Activated T-helper 2 cell treated with anti-CD3 and anti-CD28 coated beads, Interferon-gamma antibody, Interleukin-2, Interleukin-4, amounts not matched to agents 10 μg/mL and 5 μg/mL and 100 μg/mL, durations not matched to agents 14 hours and 24 hours and 36 hours (primary cell): ENCODE data around the gene ID1. TPM values are rescaled to one million over a fixed set of nuclear protein-coding genes. Genes with fewer than 3 reads are reported as not detected.
"Not testable (repeated sequence)": the region's sequence is repeated elsewhere in the genome, so short reads cannot be mapped to it uniquely, and the experiment has no call there.

ENCODE experiments used
- DNase-seq: peaks from one replicate; pipeline ENCODE4 v3.0.0; 2021; ENCODE audit warnings: low spot score
- H3K27ac Mint-ChIP-seq: one replicate; pipeline ENCODE4 v1.8.0; 2021; ENCODE audit warnings: mixed read lengths
- H3K27me3 Mint-ChIP-seq: one replicate; pipeline ENCODE4 v1.8.0; 2021; ENCODE audit warnings: low read depth, mixed read lengths
- H3K36me3 Mint-ChIP-seq: one replicate; pipeline ENCODE4 v1.8.0; 2021; ENCODE audit warnings: low read depth, mixed read lengths
- H3K4me1 Mint-ChIP-seq: one replicate; pipeline ENCODE4 v1.8.0; 2021; ENCODE audit warnings: low read depth, mixed read lengths
- H3K4me3 Mint-ChIP-seq: one replicate; pipeline ENCODE4 v1.8.0; 2021; ENCODE audit warnings: low read depth, mild to moderate bottlenecking, moderate library complexity, mixed read lengths
- H3K9me3 Mint-ChIP-seq: one replicate; pipeline ENCODE4 v1.8.0; 2021; ENCODE audit warnings: mixed read lengths
- intact Hi-C: fragments of 100-400 bp; cut with micrococcal nuclease; formaldehyde crosslinking; loops from one replicate; pipeline ENCODE4 v1.15.1; 2023
- total RNA-seq: library from RNA; stranded (reverse); gene quantifications from 2 replicates; pipeline ENCODE4 v1.2.3, GENCODE V29; 2022

Gene ID1
- total RNA-seq, 1 donor from 2014 or later = 1.5 TPM

- no peaks in the 10 kb centered on the region for H3K9me3 Mint-ChIP-seq
- H3K27ac Mint-ChIP-seq = no peak overlapping the region
- intact Hi-C loops = loop anchor here (1.0 kb wide), 1 partner anchor 45 kb away; no protein-coding TSS in a partner anchor
- peaks cover 20% of the 10 kb centered on the region for H3K4me1 Mint-ChIP-seq
- no peak for DNase-seq
- H3K27me3 Mint-ChIP-seq = no peaks in the 10 kb centered on the region
- no peak overlapping the region for H3K4me3 Mint-ChIP-seq
- H3K36me3 Mint-ChIP-seq = peaks cover 50% of the 10 kb centered on the region
Measured at GRCh38 chr20:31568773-31569162, 36.3 kb upstream of the ID1 start.

- Mint-ChIP-seq H3K36me3 (peaks cover 44% of the 10 kb centered on the region), H3K27me3 (no peaks in the 10 kb centered on the region), H3K27ac (no peak overlapping the region), H3K9me3 (no peaks in the 10 kb centered on the region), H3K4me3 (no peak overlapping the region), H3K4me1 (peaks cover 24% of the 10 kb centered on the region)
- peak; percentile 39 for DNase-seq
- intact Hi-C loops = loop anchor here (1.0 to 5.0 kb wide), 2 partner anchors 44 to 153 kb away; partner anchors contain the start of gene BCL2L1
Measured at GRCh38 chr20:31569163-31570020, 35.7 kb upstream of the ID1 start.

GRCh38 chr20:31570021-31570463 lies 35.0 kb upstream of the ID1 start:
- peaks cover 24% of the 10 kb centered on the region for H3K4me1 Mint-ChIP-seq
- no peaks in the 10 kb centered on the region for H3K27me3 Mint-ChIP-seq
- DNase-seq = no peak
- no peak overlapping the region for H3K27ac Mint-ChIP-seq
- H3K9me3 Mint-ChIP-seq = no peaks in the 10 kb centered on the region
- intact Hi-C loops = loop anchor here (5.0 kb wide), 1 partner anchor 152 kb away; the partner anchor contains the start of gene BCL2L1
- H3K4me3 Mint-ChIP-seq = no peak overlapping the region
- peaks cover 42% of the 10 kb centered on the region for H3K36me3 Mint-ChIP-seq

- Mint-ChIP-seq H3K4me3 (peak overlapping the region; percentile 37), H3K27ac (peak overlapping the region; percentile 22), H3K4me1 (peaks cover 24% of the 10 kb centered on the region), H3K36me3 (peaks cover 38% of the 10 kb centered on the region), H3K9me3 (no peaks in the 10 kb centered on the region), H3K27me3 (no peaks in the 10 kb centered on the region)
- intact Hi-C loops = loop anchor here (5.0 kb wide), 1 partner anchor 151 kb away; the partner anchor contains the start of gene BCL2L1
- no peak for DNase-seq
Measured at GRCh38 chr20:31570735-31571617, 34.1 kb upstream of the ID1 start.

GRCh38 chr20:31572042-31572700 lies 32.9 kb upstream of the ID1 start:
- H3K4me3 Mint-ChIP-seq = peak overlapping the region; percentile 81
- intact Hi-C loops = loop anchor here (2.0 to 5.0 kb wide), 2 partner anchors 33 to 150 kb away; partner anchors contain the start of genes BCL2L1 and ID1
- no peaks in the 10 kb centered on the region for H3K9me3 Mint-ChIP-seq
- H3K36me3 Mint-ChIP-seq = peaks cover 29% of the 10 kb centered on the region
- DNase-seq = no peak
- H3K4me1 Mint-ChIP-seq = peaks cover 20% of the 10 kb centered on the region
- H3K27me3 Mint-ChIP-seq = no peaks in the 10 kb centered on the region
- H3K27ac Mint-ChIP-seq = peak overlapping the region; percentile 80

- H3K36me3 Mint-ChIP-seq = peaks cover 21% of the 10 kb centered on the region
- peak overlapping the region; percentile 83 for H3K4me3 Mint-ChIP-seq
- intact Hi-C loops = loop anchor here (2.0 to 5.0 kb wide), 2 partner anchors 32 to 149 kb away; partner anchors contain the start of genes BCL2L1 and ID1
- peak; percentile 77 for DNase-seq
- H3K9me3 Mint-ChIP-seq = no peaks in the 10 kb centered on the region
- peaks cover 19% of the 10 kb centered on the region for H3K4me1 Mint-ChIP-seq
- peak overlapping the region; percentile 80 for H3K27ac Mint-ChIP-seq
- no peaks in the 10 kb centered on the region for H3K27me3 Mint-ChIP-seq
Measured at GRCh38 chr20:31572701-31573554, 32.2 kb upstream of the ID1 start.

GRCh38 chr20:31573555-31574321 lies 31.4 kb upstream of the ID1 start:
- intact Hi-C loops = loop anchor here (2.0 to 5.0 kb wide), 2 partner anchors 31 to 149 kb away; partner anchors contain the start of genes BCL2L1 and ID1
- Mint-ChIP-seq H3K4me1 (peaks cover 19% of the 10 kb centered on the region), H3K27ac (peak overlapping the region; percentile 73), H3K36me3 (peaks cover 17% of the 10 kb centered on the region), H3K27me3 (no peaks in the 10 kb centered on the region), H3K4me3 (peak overlapping the region; percentile 83), H3K9me3 (no peaks in the 10 kb centered on the region)
- no peak for DNase-seq

- DNase-seq, H3K27me3 Mint-ChIP-seq, H3K36me3 Mint-ChIP-seq, H3K4me3 Mint-ChIP-seq, H3K9me3 Mint-ChIP-seq, H3K27ac Mint-ChIP-seq: not testable (repeated sequence)
- intact Hi-C loops = loop anchor here (5.0 kb wide), 1 partner anchor 147 kb away; the partner anchor contains the start of gene BCL2L1
- H3K4me1 Mint-ChIP-seq = peaks cover 19% of the 10 kb centered on the region
Measured at GRCh38 chr20:31574986-31575385, 30.1 kb upstream of the ID1 start.

GRCh38 chr20:31576751-31577150 lies 28.3 kb upstream of the ID1 start:
- H3K4me3 Mint-ChIP-seq = no peak overlapping the region
- H3K27ac Mint-ChIP-seq = no peak overlapping the region
- peaks cover 19% of the 10 kb centered on the region for H3K4me1 Mint-ChIP-seq
- H3K27me3 Mint-ChIP-seq = no peaks in the 10 kb centered on the region
- H3K36me3 Mint-ChIP-seq = no peaks in the 10 kb centered on the region
- no peaks in the 10 kb centered on the region for H3K9me3 Mint-ChIP-seq
- intact Hi-C loops = no loop called here
- no peak for DNase-seq

GRCh38 chr20:31577194-31577593 lies 27.9 kb upstream of the ID1 start:
- H3K36me3 Mint-ChIP-seq = no peaks in the 10 kb centered on the region
- no peaks in the 10 kb centered on the region for H3K27me3 Mint-ChIP-seq
- H3K4me1 Mint-ChIP-seq = peaks cover 16% of the 10 kb centered on the region
- intact Hi-C loops = no loop called here
- no peak for DNase-seq
- no peak overlapping the region for H3K4me3 Mint-ChIP-seq
- H3K9me3 Mint-ChIP-seq = no peaks in the 10 kb centered on the region
- H3K27ac Mint-ChIP-seq = no peak overlapping the region
